GM21723 (cell line): ENCODE measurements around the gene EFNA5.

ENCODE experiments used
- ATAC-seq: cut with Tn5 transposase; IDR thresholded peaks from one replicate; pipeline ENCODE4 v1.9.1; 2021; ENCODE audit warnings: mild to moderate bottlenecking, moderate library complexity; ENCODE audit not compliant: unreplicated experiment

EFNA5 gene

GRCh38 chr5:107403228-107403953 is 267.3 kb downstream of the EFNA5 start:
- ATAC-seq, result no peak

- ATAC-seq, result no peak
Measured at GRCh38 chr5:107402434-107403227, 268.1 kb downstream of the EFNA5 start.

DNA sequence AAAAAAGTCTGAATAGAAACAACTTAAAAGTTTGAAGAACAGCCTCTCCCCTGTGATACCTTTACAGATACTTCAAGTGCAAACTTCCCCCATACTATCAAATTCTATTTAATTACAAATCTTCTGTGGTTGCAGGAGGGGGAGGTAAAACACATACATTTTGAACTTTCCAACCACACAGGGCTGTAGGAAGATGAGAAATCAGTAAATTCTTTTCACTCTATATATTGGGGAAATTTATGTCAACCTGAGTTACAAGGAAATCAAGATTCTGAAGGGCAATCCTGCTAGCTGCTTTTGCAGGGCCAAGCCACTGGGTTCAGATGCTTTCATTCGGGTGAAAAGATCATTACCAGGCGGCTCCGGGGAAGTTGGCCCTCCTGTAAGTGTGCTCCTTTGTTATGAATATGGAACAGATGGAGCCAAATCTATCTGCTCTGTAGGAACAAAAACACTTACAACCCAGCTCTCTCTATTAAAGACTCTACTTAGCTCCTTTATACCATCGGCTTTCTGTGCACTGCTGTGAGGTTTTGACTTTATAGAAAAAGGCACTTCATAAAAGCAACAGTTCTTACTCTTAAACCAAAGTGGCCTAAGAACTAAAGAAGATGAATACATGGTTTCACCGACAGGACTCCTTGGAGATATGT is 269.1 kb downstream of the EFNA5 start:
- no peak for ATAC-seq

DNA sequence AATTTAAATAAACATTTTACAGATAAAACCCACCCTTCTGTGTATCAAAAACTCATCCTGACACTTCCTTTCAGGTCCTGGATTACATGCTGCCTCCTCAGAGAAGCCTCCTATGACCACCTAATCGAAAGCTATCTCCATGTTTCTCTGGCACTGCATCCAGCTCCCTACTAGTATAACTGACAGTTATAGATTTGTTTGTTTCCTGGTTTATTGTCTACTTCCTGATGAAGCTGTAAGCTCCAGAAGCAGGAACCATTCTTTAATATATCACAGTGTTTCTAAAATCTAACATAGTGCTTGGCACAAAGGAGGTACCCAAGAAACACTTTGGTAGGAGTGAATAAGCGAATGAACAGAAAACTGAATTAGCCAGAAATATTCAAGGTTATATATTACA is 270.4 kb downstream of the EFNA5 start:
- ATAC-seq, result no peak

DNA sequence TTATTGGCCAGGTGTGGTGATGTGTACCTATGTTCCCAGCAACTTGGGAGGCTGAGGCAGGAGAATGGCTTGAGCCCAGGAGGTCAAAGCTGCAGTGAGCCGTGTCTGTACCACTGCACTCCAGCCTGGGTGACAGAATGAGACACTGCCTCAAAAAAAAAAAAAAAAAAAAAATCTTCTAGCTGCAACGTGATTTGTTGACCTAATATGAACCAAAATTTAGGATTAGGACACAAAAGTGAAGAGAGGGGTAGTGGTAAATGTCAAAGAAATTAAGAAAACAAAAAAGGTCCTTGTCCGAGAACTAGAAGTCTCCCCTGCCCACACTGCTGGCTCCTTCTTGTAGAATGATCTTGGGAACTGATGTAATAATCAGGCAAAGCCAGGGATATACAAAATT is 272.0 kb downstream of the EFNA5 start:
- no peak for ATAC-seq

GRCh38 chr5:107396351-107396690 is 274.4 kb downstream of the EFNA5 start:
- ATAC-seq, result peak; percentile 45

GRCh38 chr5:107395632-107396350 is 274.9 kb downstream of the EFNA5 start:
- ATAC-seq, result peak; percentile 82

DNA sequence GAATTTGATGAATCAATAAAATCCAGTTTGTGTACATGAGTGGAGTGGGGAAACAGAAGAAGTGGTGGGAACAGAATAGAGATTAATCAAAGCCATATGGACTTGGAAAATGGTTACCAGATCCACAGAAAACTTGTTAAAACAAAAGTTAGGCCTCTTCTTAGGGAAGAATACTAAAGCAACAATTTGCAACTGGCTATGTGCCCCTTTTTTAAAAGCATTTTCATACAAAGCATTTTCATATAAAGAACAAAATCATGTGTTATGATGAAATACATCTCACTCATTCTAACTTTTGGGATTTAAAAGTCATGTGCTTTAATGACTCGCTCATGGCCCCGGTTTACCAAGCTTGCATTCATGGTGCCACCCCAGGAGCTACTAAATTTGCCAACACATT is 276.9 kb downstream of the EFNA5 start:
- ATAC-seq, result no peak

- ATAC-seq, result no peak
Measured at GRCh38 chr5:107391787-107392186, 278.9 kb downstream of the EFNA5 start.

- ATAC-seq, result no peak
Measured at GRCh38 chr5:107389775-107390148, 281.0 kb downstream of the EFNA5 start.

DNA sequence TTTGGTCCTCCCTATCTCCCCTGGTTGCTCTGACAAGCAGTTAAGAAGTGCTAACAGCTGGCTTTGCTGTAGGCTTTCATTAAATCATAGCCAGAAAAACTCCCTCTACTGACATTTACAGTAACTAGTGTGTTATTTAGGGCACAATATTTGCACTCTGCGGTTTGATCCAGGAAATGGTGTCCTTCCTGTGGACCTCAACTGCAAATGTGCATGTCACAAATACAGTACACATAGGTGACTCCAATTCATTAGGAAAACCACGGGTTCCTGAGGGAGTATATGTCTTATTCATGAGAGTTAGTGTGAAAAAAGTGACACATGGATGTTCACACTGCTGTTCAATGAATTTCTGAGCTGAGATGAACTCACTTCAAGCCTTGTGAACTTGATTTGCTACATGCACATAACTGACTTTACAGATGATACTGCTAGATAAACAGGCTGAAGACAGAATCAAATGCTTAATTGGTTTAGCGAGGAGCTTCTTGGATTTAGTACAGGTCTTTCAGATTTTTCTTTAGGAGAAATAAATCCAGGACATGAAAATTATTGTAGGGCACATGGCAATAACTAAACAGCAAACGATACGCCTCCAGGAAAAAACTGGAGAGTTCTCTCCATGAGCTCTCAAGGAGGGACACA is 281.5 kb downstream of the EFNA5 start:
- ATAC-seq, result peak; percentile 92

GRCh38 chr5:107388141-107388861 is 282.4 kb downstream of the EFNA5 start:
- peak; percentile 41 for ATAC-seq

DNA sequence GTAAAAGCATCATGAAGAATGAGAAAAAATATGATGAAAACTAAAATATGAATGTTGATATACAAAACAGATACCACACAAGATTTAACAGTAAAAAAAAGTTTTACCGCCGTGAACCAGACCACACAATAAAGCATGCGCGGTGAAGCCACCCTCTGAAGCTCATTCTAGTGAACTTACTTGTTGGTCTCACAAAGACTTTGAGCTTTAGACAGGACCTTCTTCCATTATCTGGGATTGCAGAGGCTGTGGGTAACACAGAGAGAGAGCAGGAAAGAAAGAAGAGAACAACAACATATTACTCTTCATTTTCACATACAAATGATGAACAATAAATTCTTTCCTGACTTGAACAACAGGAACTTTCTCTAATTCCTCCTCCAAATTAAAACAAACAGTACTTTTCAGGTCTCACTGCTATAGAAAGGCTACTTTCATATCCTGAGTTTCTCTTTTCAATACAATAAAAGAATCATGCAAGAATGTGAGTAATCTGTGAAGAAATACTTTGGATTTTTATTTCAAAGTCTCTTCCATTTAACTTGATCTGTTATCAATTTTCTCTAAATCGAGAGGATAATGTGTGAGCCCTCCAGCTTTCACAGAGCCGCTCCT is 283.1 kb downstream of the EFNA5 start:
- ATAC-seq, result no peak

DNA sequence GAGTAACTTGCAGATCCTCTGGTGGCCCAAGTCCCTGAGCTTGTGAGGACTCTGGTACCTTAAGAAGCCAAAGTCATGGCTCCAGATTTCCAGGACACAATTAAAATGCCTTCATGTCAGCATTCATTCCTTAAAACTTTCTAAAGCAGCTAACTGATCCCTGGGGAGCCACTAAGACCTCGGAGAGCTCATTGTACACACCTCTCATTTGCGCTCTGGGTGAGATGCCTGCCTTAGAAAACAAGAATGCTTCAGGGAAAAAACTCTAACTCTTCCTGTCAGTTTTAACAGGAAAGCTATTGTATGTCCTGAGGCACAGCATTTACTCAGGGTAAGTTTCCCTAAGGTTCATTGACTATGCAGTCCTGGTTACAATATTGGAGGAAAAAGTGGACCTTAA is 285.0 kb downstream of the EFNA5 start:
- no peak for ATAC-seq

DNA sequence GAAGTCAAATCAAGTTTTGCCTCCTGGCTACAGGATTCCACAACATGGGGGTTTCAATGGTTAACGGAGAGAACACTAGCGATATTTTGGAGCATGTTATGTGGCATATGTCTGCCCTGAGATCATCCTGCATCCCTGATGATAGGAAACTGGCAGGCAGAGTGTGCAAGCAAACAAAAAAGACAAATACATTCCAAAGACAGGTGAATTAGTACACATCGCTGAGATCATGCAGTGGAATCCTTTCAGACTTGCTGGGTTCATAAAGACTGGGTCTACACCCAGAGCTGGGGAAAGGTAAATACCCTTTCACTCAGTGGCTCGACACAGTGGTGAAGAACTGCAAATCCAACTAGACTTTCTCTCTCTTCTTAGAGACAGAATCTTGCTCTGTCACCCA is 286.5 kb downstream of the EFNA5 start:
- ATAC-seq, result no peak

GRCh38 chr5:107383414-107383813 is 287.3 kb downstream of the EFNA5 start:
- no peak for ATAC-seq

DNA sequence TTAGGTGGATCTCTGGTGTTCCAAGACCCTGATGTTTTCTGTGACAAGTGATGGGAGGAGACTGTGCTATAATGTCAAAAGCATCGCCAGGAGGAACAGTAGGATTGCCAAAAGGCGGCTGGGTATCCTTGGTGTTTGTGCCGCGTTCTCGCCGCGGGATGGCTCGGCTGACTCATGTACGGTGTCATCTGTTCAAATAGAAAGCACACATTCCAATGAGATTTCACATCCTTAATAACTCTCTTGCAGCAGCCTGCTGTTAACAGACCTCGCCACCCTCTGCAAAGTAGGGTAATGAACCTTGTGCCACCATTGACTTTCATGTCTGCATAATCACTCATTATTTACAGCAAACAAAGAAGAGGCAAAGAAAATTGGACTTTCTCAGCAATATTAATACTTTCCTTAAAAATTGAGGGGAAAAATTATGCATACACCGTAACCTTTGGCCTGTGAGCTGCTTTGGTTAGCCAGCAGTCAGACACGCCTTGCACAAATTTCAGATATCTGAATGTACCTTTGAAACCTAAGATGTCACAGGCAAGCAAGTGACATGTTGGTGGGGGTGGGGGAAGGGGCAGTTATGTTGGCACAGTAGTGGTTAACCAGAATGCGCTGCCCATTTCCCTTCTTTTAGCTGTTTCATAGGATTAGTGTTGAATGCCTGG is 289.4 kb downstream of the EFNA5 start:
- no peak for ATAC-seq

- no peak for ATAC-seq
Measured at GRCh38 chr5:107380654-107381053, 290.1 kb downstream of the EFNA5 start.

DNA sequence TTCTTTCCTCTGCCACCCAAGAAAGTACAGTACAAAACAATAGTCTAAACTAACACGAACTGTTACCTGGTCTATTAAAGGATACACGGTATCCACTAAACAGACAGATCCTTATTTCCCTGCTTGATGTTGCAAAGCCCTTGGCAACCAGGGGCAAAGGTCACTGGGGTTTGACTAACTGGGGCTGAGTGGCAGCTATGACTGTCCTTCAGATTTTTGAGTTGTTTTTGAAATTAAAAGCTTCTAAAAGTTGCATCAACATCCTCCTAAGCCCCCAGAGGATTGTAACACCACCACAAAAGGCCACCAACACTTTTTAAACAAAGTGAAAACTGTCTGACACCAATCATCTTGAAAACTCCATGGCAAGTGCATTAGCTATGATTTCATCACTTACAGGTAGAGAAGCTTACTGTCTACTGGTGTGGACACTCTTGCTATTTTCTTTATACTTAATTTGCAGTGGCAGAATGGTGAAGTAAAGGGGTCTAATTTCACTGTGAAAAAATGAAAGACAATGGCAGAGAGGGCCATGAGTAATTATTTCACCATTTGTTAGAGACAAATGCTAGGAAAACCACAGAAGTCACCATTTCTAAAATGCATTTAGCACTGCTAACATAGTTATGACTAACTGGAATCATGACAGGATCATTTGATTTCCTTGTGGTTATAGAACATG is 292.4 kb downstream of the EFNA5 start:
- ATAC-seq, result no peak
